T-helper 1 cell treated with Interleukin-12 subunit alpha and Interleukin-12 subunit beta and Interleukin-4 antibody, amounts not matched to agents 30 ng/mL and 1 ng/mL, for 36 hours (primary cell): ENCODE data around the gene SLAIN1. TPM values are rescaled to one million over a fixed set of nuclear protein-coding genes. Genes with fewer than 3 reads are reported as not detected.

ENCODE experiments used
- total RNA-seq: library from RNA; stranded (reverse); gene quantifications from 2 replicates; pipeline ENCODE4 v1.2.3, GENCODE V29; 2022

SLAIN1 gene
- total RNA-seq, 1 donor from 2014 or later: 48.0 TPM

Other genes with a start within 250 kb of the SLAIN1 start
- not detected in 2 replicates for gene SCEL, start 162.0 kb upstream of the SLAIN1 start, total RNA-seq
- gene EDNRB, start 221.1 kb downstream of the SLAIN1 start, total RNA-seq: not detected in 2 replicates